Measurements from ENCODE around the gene PDLIM1. TPM values are rescaled to one million over a fixed set of nuclear protein-coding genes. Genes with fewer than 3 reads are reported as not detected.

Gene PDLIM1
- total and polyA plus RNA-seq, 2 of the 13 experiments (the other 11 are each of a cell fraction or from before 2014, with no cell fraction given): 119 to 123 TPM

DNA sequence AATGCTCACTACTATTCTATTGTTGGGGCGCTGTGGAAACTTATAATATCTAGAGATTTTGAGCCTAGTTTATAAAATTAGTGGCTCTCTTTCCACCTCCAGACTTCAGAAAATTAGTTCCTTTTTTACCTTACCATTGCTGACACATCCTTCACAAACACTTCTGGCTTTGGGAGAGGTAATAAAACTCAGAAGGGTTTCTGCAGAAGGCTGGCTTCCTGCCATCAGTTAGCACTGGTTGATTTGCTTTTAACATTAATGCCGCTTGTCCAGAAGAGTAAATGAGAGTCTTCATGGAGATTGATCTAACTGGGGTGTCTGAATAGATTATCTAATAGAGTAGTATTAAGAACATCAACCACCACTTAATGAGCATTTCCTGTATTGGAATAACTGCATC lies 76.4 kb downstream of the PDLIM1 start (continued):
- TF ChIP-seq FOXM1 (CRISPR knock-in tag; IDR thresholded peaks at IDR 0.05) (no peak), ZNF816 (CRISPR knock-in tag; IDR thresholded peaks at IDR 0.05; ENCODE audit: borderline replicate concordance) (no peak), MED13 (CRISPR knock-in tag; IDR thresholded peaks at IDR 0.05) (no peak), NRL (CRISPR knock-in tag; IDR thresholded peaks at IDR 0.05; ENCODE audit: borderline replicate concordance) (no peak), HBP1 (CRISPR knock-in tag; IDR thresholded peaks at IDR 0.05; ENCODE audit: low read depth) (no peak)
- TF ChIP-seq, protein P1, sequence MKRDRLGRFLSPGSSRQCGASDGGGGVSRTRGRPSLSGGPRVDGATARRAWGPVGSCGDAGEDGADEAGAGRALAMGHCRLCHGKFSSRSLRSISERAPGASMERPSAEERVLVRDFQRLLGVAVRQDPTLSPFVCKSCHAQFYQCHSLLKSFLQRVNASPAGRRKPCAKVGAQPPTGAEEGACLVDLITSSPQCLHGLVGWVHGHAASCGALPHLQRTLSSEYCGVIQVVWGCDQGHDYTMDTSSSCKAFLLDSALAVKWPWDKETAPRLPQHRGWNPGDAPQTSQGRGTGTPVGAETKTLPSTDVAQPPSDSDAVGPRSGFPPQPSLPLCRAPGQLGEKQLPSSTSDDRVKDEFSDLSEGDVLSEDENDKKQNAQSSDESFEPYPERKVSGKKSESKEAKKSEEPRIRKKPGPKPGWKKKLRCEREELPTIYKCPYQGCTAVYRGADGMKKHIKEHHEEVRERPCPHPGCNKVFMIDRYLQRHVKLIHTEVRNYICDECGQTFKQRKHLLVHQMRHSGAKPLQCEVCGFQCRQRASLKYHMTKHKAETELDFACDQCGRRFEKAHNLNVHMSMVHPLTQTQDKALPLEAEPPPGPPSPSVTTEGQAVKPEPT (CRISPR knock-in tag; IDR thresholded peaks at IDR 0.05; ENCODE audit: low read depth): no peak

DNA sequence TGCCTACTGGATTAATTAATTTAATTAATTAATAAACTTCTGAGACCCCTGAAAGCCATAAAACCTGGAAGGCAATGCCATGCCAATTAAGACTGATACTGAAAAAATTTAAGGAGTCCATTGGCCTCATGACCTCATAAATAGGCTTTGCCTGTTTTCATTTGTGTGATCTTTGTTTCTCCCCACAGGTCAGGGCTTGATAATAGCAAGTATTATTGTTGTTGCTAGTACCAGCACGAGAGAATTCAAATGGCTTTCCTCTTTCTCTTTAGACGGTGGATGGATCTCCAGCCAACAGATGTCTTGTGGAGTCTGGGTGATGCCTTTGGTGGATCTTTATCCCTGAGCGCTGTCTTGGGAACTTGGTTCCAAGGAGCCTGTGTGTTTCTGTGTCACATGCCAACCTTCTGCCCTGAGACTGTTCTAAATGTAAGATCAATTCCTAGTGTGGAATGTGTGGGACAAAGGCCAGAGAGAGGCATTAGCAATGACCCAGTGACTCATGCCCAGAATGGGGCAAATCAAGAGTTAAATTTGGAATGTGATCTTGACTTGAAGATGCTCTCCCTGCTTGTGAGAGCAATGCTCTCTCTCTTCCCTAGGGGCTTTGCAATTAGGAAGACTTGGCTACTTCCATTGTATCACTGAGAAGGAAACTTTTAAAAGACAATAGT lies 79.1 kb downstream of the PDLIM1 start:
- Histone ChIP-seq H3K4me2 (ENCODE audit: low read depth, low read length) (no peak overlapping the region), H3K27me3 (ENCODE audit: control insufficient read depth in 1 of 2, insufficient read depth in 2 of 2, low read length in 2 of 2) (no peaks in the 10 kb centered on the region)
- ATAC-seq: no peak

More for the DNA sequence above, 79.1 kb downstream of the PDLIM1 start:
- intact Hi-C loops (cut with micrococcal nuclease; ENCODE audit: unreplicated experiment) (no loop called here), in situ Hi-C loops (cut with HindIII; ENCODE audit: extremely low pct_ligation_motif_present, low pct_unique_long_range_greater_than_20kb) (no loop called here)
- FAIRE-seq (no peak), DNase-seq (ENCODE audit: low spot score) (no peak)
- POLR2A ChIA-PET: no interaction called here
- Histone ChIP-seq H3K27ac (ENCODE audit: extremely low read length, insufficient read depth, low read length) (no peak overlapping the region), H3K4me3 (replicated peaks in 1 of 3; ENCODE audit: insufficient read depth in 1 of 3, low read depth in 2 of 3, low read length in 3 of 3) (no peak overlapping the region), H3K9ac (ENCODE audit: insufficient read depth, low read depth, low read length) (no peak overlapping the region), H4K20me1 (ENCODE audit: insufficient read depth, low read length) (no peaks in the 10 kb centered on the region), H2AFZ (ENCODE audit: low read length) (no peak overlapping the region), H3K9me3 (ENCODE audit: low read length) (no peaks in the 10 kb centered on the region), H3K79me2 (ENCODE audit: insufficient read depth, low read length) (no peaks in the 10 kb centered on the region), H3K36me3 (replicated peaks in 1 of 2; ENCODE audit: control insufficient read depth in 1 of 2, insufficient read depth in 2 of 2, low read length in 2 of 2) (no peaks in the 10 kb centered on the region), H3K4me1 (ENCODE audit: insufficient read depth, low read length) (no peaks in the 10 kb centered on the region)
- 86% methylated on average over 3 of the region's 3 CpGs for WGBS (ENCODE audit: low lambda C conversion rate)
- TF ChIP-seq CCDC6 (CRISPR knock-in tag; IDR thresholded peaks at IDR 0.05) (no peak), HES4 (CRISPR knock-in tag; IDR thresholded peaks at IDR 0.05; ENCODE audit: borderline replicate concordance) (no peak), FOXA1 (IDR thresholded peaks at IDR 0.05) (no peak), FOXA1 (CRISPR knock-in tag; IDR thresholded peaks at IDR 0.05) (no peak), KIAA2018 (CRISPR knock-in tag; IDR thresholded peaks at IDR 0.05; ENCODE audit: borderline replicate concordance) (no peak), CBX1 (IDR thresholded peaks at IDR 0.05; ENCODE audit: low read depth) (no peak), ZBTB38 (CRISPR knock-in tag; IDR thresholded peaks at IDR 0.05) (no peak)
- CTCF ChIA-PET (ENCODE audit: low intra/inter-chr PET ratio, low total read pairs): no interaction called here
- no TSS peak for BruUV-seq (replicated peaks)
